Pancreas (tissue), 10 donors: ENCODE data around the gene ACTN4. TPM values are rescaled to one million over a fixed set of nuclear protein-coding genes. Genes with fewer than 3 reads are reported as not detected.

ENCODE experiments used
- ATAC-seq, 4 donors: fragments of 200-7000 bp; cut with Tn5 transposase; one replicate each; pipeline versions ENCODE4 v1.8.0 to v1.9.1; 2020; ENCODE audit warnings: mild to moderate bottlenecking in 4 of 4, moderate library complexity in 4 of 4
- DNase-seq, 6 donors: peaks; one replicate each; pipeline ENCODE4 v3.0.0-alpha.2; 2020
- FAIRE-seq: peaks from 2 replicates; lab custom pipeline; 2012; peaks lifted over from hg19 to GRCh38; lab: Jason Lieb, UNC
- H3K27ac ChIP-seq, 4 donors: fragments of 200-600 bp; sonication (generic); 1 replicate in 3 of 4; 2 replicates in 1 of 4; pipeline versions ENCODE4 v1.5.0 to v1.8.0; 2020
- H3K27me3 ChIP-seq, 4 donors: fragments of 200-600 bp; one replicate each; pipeline ENCODE4 v1.8.0; 2021
- H3K36me3 ChIP-seq, 3 donors: fragments of 200-600 bp; sonication (generic) in 1 of 3; one replicate each; pipeline versions ENCODE4 v1.5.0 to v1.8.0; 2020 to 2021
- H3K4me1 ChIP-seq, 3 donors: fragments of 200-600 bp; one replicate each; pipeline ENCODE4 v1.8.0; 2021
- H3K4me3 ChIP-seq, 4 donors: fragments of 200-600 bp; sonication (generic) in 2 of 4; one replicate each; pipeline versions ENCODE4 v1.5.0 to v1.8.0; 2020 to 2021
- H3K9me3 ChIP-seq, 4 donors: fragments of 200-600 bp; one replicate each; pipeline ENCODE4 v1.8.0; 2021
- CTCF ChIP-seq, 4 donors: fragments of 200-600 bp; sonication (generic) in 3 of 4; IDR thresholded peaks; one replicate each; pipeline versions ENCODE4 v1.5.0 to v1.8.0; 2021; ENCODE audit warnings: antibody characterized with exemption in 4 of 4
- WGBS, 2 donors: extraction: QIAGEN DNeasy Blood & Tissue Kit; methylation state at CpG; one replicate each; pipeline ENCODE4 v1.1.7; 2013; 5-methylcytosine and 5-hydroxymethylcytosine counted together
- intact Hi-C, 3 donors: fragments of 100-400 bp; cut with DNase I; formaldehyde crosslinking; loops; one replicate each; pipeline versions ENCODE4 v1.11.1 to v1.14.2; 2022
- polyA plus RNA-seq, 2 donors: library from polyadenylated mRNA; stranded (reverse); fragments of 200-250 nt; gene quantifications; one replicate each; pipeline ENCODE4 v1.2.3, GENCODE V29; 2013
- total RNA-seq, 6 donors: library from RNA; stranded (reverse); fragmentation: NEBNext Ultra II Directional in 4 of 6; extraction: Animal tissue kit (Norgen Biotek cat#: 25700) in 4 of 6; gene quantifications; one replicate each; pipeline versions ENCODE4 v1.2.1 to v1.2.4, GENCODE V29; 2021 to 2023
- donor health status: healthy with polysubstance abuse.
- donor health status: DM: no; HTN: no; CAD: no; lungs with moderate emphysema.
- donor health status: DM: no; HTN: no; CAD: no.
- donor health status: control.
- donor health status: control.
- donor health status: Bipolar disorder and iron deficiency.
- donor health status: DM: yes; HTN: yes; CAD: no.
- donor health status: DM: no; HTN: no; CAD: no.
- donor health status: DM: no; HTN: no; CAD: no.
- donor health status: DM: yes; HTN: yes; CAD: no.

Gene ACTN4
- total and polyA plus RNA-seq, 8 donors = 98.2 to 284 (median 187) TPM

- TF ChIP-seq CTCF (IDR thresholded peaks at IDR 0.05) = no peak
- Histone ChIP-seq H3K27me3 (no peaks in the 10 kb centered on the region), H3K4me1 (peaks cover 57 to 71% (median 63%) of the 10 kb centered on the region in 3 donors), H3K36me3 (no peaks in the 10 kb centered on the region), H3K9me3 (no peaks in the 10 kb centered on the region), H3K4me3 (no peak overlapping the region), H3K27ac (peak overlapping the region; percentile 33 to 99 (median 52))
- FAIRE-seq (no peak), DNase-seq (peak in 2 of 6 donors; percentile 26 to 41), ATAC-seq (no peak)
- WGBS, 2 donors = 70 to 80% methylated on average over 15 of the region's 15 CpGs
- intact Hi-C loops = no loop called here
Measured at GRCh38 chr19:38678217-38678890, 30.9 kb downstream of the ACTN4 start.

DNA sequence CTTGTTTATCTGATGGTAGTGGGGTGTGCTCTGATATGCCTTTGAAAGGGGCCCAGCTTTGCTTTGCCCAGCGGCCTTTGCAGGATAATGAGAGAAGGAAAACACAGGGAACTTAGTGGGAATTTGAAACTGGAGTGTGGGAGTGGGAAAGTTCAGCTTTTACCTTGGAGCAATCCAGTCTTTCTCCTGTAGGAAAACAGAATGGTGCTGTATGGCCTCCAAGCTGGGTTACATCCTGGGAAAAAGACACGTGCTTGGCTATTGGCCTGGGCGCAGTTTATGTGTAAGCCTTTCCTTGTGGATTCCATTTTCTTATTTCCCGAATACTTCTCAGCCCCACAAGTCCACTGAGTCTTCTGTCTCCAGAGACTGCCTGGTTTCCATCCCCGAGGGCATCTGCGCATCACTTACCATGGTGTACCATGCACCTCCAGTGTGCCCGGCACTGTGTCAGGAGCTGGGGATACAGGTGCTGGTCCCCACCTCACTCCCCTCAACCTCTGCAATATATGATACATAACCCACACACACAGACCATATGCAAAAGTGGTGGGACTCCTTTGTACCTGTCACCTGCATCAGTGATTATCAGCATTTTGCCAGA, 31.5 kb downstream of the ACTN4 start:
- H3K4me3 ChIP-seq = no peak overlapping the region
- H3K4me1 ChIP-seq = peaks cover 58 to 74% (median 68%) of the 10 kb centered on the region in 3 donors
- H3K27ac ChIP-seq = peak overlapping the region; percentile 33 to 99 (median 52)
- 46 to 51% methylated on average over 7 of the region's 7 CpGs for whole genome bisulfite sequencing, 2 donors
- FAIRE-seq (no peak), DNase-seq (peak in 3 of 6 donors; percentile 21 to 60 (median 50)), ATAC-seq (peak in 3 of 4 donors; percentile 8 to 39 (median 35))
- no peaks in the 10 kb centered on the region for H3K36me3 ChIP-seq
- H3K27me3 ChIP-seq = no peaks in the 10 kb centered on the region
- TF ChIP-seq CTCF (IDR thresholded peaks at IDR 0.05) = no peak
- intact Hi-C loops = no loop called here
- H3K9me3 ChIP-seq = no peaks in the 10 kb centered on the region

- WGBS, 2 donors = 51 to 55% methylated on average over 4 of the region's 4 CpGs
- Histone ChIP-seq H3K27me3 (no peaks in the 10 kb centered on the region), H3K27ac (peak overlapping the region in 2 of 4 donors; percentile 97 to 99), H3K4me1 (peaks cover 58 to 74% (median 68%) of the 10 kb centered on the region in 3 donors), H3K4me3 (no peak overlapping the region), H3K9me3 (no peaks in the 10 kb centered on the region), H3K36me3 (no peaks in the 10 kb centered on the region)
- intact Hi-C loops = no loop called here
- DNase-seq = no peak
- ATAC-seq = no peak
- FAIRE-seq = no peak
- no peak for TF ChIP-seq CTCF (IDR thresholded peaks at IDR 0.05)
Measured at GRCh38 chr19:38679839-38680238, 32.4 kb downstream of the ACTN4 start.

GRCh38 chr19:38682195-38682867, 34.9 kb downstream of the ACTN4 start:
- WGBS, 2 donors = 94 to 97% methylated on average over 11 of the region's 11 CpGs
- no peaks in the 10 kb centered on the region for H3K36me3 ChIP-seq
- peaks cover 59 to 81% (median 73%) of the 10 kb centered on the region in 3 donors for H3K4me1 ChIP-seq
- no peak for ATAC-seq
- FAIRE-seq = no peak
- intact Hi-C loops = no loop called here
- no peaks in the 10 kb centered on the region for H3K27me3 ChIP-seq
- H3K4me3 ChIP-seq = no peak overlapping the region
- H3K27ac ChIP-seq = peak overlapping the region; percentile 89 to 99 (median 96)
- no peak for TF ChIP-seq CTCF (IDR thresholded peaks at IDR 0.05)
- H3K9me3 ChIP-seq = no peaks in the 10 kb centered on the region
- DNase-seq = peak in 1 of 6 donors; percentile 54
